PFSK-1 (cell line): ENCODE measurements around the gene CYRIA.

ENCODE experiments used
- POLR2AphosphoS5 ChIP-seq: IDR thresholded peaks from 2 replicates; pipeline ENCODE4 v1.6.1; 2012; ENCODE audit warnings: low read depth, mild to moderate bottlenecking, control low read depth, low read length, moderate library complexity
- REST ChIP-seq, 2 experiments: IDR thresholded peaks; 2 replicates each; pipeline versions ENCODE4 v1.6.1 to v1.8.0; 2011 to 2012; ENCODE audit warnings: low read depth in 2 of 2, low read length in 2 of 2, control low read depth in 1 of 2, inconsistent platforms in 1 of 2, mild to moderate bottlenecking in 1 of 2, moderate library complexity in 1 of 2; ENCODE audit not compliant: insufficient read depth in 1 of 2
- SIN3A ChIP-seq: IDR thresholded peaks from 2 replicates; pipeline ENCODE4 v1.6.1; 2012; ENCODE audit warnings: mild to moderate bottlenecking, low read length, moderate library complexity, borderline replicate concordance; ENCODE audit not compliant: insufficient read depth
- TAF1 ChIP-seq: IDR thresholded peaks from 2 replicates; pipeline ENCODE4 v1.6.1; 2012; ENCODE audit warnings: low read length, control low read depth, borderline replicate concordance; ENCODE audit not compliant: insufficient read depth

GRCh38 chr2:16617282-16618266 lies 48.1 kb downstream of the CYRIA start:
- no peak for TF ChIP-seq POLR2AphosphoS5
- TF ChIP-seq REST (IDR thresholded peaks at IDR 0.05; ENCODE audit: insufficient read depth in 1 of 2, low read depth in 2 of 2, low read length in 2 of 2) = no peak
- TF ChIP-seq SIN3A = no peak
- no peak for TF ChIP-seq TAF1
